Bronchial epithelial cell (primary cell): ENCODE data around the gene ANTXRL. TPM values are rescaled to one million over a fixed set of nuclear protein-coding genes. Genes with fewer than 3 reads are reported as not detected.
"Not testable (repeated sequence)": the region's sequence is repeated elsewhere in the genome, so short reads cannot be mapped to it uniquely, and the experiment has no call there.

Source experiments
- DNase-seq: peaks from one replicate; pipeline ENCODE4 v3.0.0-alpha.2; 2010; ENCODE audit warnings: low read depth
- FAIRE-seq: peaks from 2 replicates; lab custom pipeline; 2011; peaks lifted over from hg19 to GRCh38; lab: Jason Lieb, UNC
- H3K27me3 ChIP-seq: 2 replicates; pipeline ENCODE4 v1.5.1; 2011; ENCODE audit warnings: low read length; ENCODE audit not compliant: control insufficient read depth, insufficient read depth
- H3K36me3 ChIP-seq: 2 replicates; pipeline ENCODE4 v1.5.1; 2011; ENCODE audit warnings: low read length; ENCODE audit not compliant: control insufficient read depth, insufficient read depth
- H3K4me3 ChIP-seq: 2 replicates; pipeline ENCODE4 v1.5.1; 2011; ENCODE audit warnings: mild to moderate bottlenecking, low read depth, low read length, control low read depth
- CTCF ChIP-seq: IDR thresholded peaks from 2 replicates; pipeline ENCODE4 v1.5.1; 2011; ENCODE audit warnings: mild to moderate bottlenecking, moderate library complexity, low read length, control low read depth, inconsistent platforms; ENCODE audit not compliant: insufficient read depth, severe bottlenecking
- total RNA-seq: library from RNA; depleted of rRNA; stranded (reverse); fragments of >200 nt; gene quantifications from 2 replicates; pipeline ENCODE4 v1.2.1, GENCODE V29; 2014

The ANTXRL gene
- total RNA-seq, 1 donor from 2014 or later, result not detected

- no peak overlapping the region for H3K4me3 ChIP-seq
- H3K36me3 ChIP-seq, result no peaks in the 10 kb centered on the region
- FAIRE-seq (no peak), DNase-seq (no peak)
- peaks cover 2% of the 10 kb centered on the region for H3K27me3 ChIP-seq
- no peak for TF ChIP-seq CTCF
These were observed 15.1 kb downstream of the ANTXRL start for GRCh38 chr10:46301721-46302479.

GRCh38 chr10:46302765-46303352 lies 16.1 kb downstream of the ANTXRL start:
- not testable (repeated sequence) for FAIRE-seq, H3K4me3 ChIP-seq, DNase-seq, H3K36me3 ChIP-seq, H3K27me3 ChIP-seq

GRCh38 chr10:46304062-46304461 lies 17.3 kb downstream of the ANTXRL start:
- no peak overlapping the region for H3K4me3 ChIP-seq
- FAIRE-seq, result no peak
- DNase-seq, result no peak
- H3K27me3 ChIP-seq, result peaks cover 2% of the 10 kb centered on the region
- TF ChIP-seq CTCF, result no peak
- H3K36me3 ChIP-seq, result no peaks in the 10 kb centered on the region

- H3K4me3 ChIP-seq, FAIRE-seq, H3K27me3 ChIP-seq, H3K36me3 ChIP-seq, DNase-seq: not testable (repeated sequence)
These were observed 17.9 kb downstream of the ANTXRL start for GRCh38 chr10:46304671-46305070.

- Histone ChIP-seq H3K27me3 (peaks cover 3% of the 10 kb centered on the region), H3K36me3 (no peaks in the 10 kb centered on the region), H3K4me3 (no peak overlapping the region)
- DNase-seq (no peak), FAIRE-seq (no peak)
- no peak for TF ChIP-seq CTCF
These were observed 18.5 kb downstream of the ANTXRL start for GRCh38 chr10:46305079-46305818.

- no peak for TF ChIP-seq CTCF
- peaks cover 3% of the 10 kb centered on the region for H3K27me3 ChIP-seq
- FAIRE-seq, result no peak
- no peaks in the 10 kb centered on the region for H3K36me3 ChIP-seq
- DNase-seq, result no peak
- H3K4me3 ChIP-seq, result no peak overlapping the region
These were observed 19.2 kb downstream of the ANTXRL start for GRCh38 chr10:46305986-46306385.
